Activated T-helper 1 cell treated with Interleukin-2 at 50 U/mL for 16 hours (primary cell): ENCODE measurements around the gene ROPN1L.
"Not testable (repeated sequence)": the region's sequence is repeated elsewhere in the genome, so short reads cannot be mapped to it uniquely, and the experiment has no call there.

Source experiments
- DNase-seq: peaks from one replicate; pipeline ENCODE4 v3.0.0-alpha.2; 2020; ENCODE audit warnings: low read depth

The ROPN1L gene

DNA sequence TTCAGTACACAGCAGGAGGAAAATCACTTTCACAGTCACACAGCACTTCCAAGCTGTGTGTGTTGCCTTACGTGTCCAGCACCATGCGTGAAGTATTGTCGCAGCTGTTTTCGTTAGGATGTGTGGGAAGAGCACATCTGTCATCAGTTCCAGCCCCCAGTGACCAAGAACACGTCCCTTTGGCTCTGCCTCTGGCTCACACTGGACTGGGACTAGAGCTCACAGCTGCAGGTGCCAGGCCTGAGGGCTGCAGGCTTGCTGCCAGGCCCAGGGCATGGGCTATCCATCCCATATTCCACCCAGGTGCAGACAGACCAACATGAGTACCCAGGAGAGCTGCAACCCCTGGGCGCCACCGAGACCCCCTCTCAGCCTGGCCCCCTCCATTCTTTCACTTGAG is 61.6 kb downstream of the ROPN1L start:
- no peak for DNase-seq

DNA sequence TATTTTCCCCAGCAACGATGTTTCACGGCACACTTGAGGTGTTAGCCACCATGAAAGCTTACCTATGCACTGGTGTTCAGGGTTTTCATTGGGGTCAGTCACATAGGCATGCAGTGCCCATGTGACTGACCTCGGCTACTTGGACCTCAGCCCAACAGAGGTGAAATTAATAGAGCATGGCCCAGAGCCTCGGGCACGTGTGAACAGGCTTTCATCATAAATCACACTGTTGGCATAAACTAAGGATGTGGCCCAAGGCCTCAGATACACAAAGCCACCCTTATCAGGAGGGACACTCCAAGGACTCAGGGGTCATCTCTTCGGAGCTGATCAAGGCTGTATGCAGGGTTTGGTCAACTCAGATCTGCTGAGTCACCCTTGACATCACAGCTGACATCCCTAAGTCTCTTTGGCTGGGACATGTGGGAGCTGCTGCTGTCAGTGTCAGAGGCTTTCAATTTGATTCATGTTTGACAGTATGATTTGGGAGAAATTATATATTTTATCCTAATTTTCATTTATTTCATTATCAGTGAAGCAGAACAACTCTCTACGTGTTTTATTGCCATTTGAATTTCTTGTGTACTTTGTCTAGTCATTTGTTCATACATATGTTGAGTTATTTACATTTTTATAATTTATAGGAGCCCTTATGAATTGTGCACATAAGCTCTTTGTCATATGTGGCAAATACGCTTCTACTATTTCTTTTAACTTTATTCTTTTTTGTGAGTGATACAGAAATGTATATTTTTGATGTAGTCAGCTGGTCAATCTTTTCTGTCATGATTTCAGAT is 62.5 kb downstream of the ROPN1L start:
- no peak for DNase-seq

- no peak for DNase-seq
These were observed 63.9 kb downstream of the ROPN1L start for GRCh38 chr5:10505517-10506095.

DNA sequence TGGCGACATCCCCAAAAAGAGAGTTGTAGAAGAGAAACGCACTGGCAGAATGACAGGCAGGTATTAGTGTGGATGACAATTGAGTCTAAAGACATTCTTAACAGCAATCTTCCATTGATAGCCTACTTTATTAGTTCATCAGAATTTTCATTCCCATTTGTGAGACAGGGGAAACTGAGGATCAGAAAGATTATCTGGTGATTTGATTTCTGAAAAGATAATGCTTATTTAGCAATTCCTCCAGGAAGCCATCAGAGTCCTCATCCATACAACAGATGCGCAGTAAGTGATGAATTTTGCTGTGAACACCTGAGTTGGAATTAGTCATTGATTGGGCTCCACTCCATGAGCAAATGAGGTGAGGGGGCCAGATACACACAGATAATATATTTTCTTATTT is 64.9 kb downstream of the ROPN1L start:
- DNase-seq: no peak

DNA sequence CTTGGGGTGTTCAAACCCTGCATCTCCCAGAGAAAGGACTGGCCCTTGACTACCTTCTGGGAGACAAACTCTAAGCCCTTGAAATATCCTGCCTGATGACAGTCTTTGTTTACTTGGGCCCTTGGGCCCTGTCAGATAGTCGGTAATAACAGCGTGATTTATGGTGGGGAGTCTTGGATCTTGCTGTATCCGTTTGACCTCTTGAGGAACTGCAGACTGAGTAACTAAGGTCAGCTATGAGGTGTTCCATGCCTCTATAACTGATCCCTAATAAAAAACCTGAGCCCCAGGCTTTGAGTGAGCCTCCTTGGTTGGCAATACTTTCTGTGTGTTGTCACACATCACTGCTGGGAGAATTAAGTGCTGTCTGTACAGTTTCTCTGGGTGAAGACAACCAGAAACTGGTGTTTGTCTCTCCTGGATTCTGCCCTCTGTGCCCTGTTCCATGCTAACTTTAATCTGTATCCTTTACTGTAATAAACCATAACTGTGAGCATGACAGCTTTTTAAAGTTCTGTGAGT is 66.0 kb downstream of the ROPN1L start:
- DNase-seq: no peak

DNA sequence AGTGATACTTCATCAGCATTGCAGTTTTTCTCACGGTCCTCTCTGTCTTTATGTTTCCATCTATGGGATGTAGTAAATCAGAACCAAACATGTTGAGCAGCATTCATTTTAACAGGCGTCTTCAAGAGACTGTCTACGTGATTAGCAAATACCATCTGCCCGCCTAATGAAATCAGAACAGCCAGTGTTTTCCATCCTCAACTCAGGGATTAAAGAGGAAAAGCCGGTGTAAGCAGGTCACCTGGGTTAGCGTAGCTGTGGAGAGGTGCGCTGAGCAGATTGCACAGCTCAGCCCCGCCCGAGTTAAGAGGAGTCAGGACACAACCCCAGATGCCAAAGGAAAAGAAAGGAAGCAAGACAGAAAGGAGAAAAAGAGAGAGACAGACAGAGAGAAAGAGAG is 67.9 kb downstream of the ROPN1L start:
- DNase-seq: no peak

DNA sequence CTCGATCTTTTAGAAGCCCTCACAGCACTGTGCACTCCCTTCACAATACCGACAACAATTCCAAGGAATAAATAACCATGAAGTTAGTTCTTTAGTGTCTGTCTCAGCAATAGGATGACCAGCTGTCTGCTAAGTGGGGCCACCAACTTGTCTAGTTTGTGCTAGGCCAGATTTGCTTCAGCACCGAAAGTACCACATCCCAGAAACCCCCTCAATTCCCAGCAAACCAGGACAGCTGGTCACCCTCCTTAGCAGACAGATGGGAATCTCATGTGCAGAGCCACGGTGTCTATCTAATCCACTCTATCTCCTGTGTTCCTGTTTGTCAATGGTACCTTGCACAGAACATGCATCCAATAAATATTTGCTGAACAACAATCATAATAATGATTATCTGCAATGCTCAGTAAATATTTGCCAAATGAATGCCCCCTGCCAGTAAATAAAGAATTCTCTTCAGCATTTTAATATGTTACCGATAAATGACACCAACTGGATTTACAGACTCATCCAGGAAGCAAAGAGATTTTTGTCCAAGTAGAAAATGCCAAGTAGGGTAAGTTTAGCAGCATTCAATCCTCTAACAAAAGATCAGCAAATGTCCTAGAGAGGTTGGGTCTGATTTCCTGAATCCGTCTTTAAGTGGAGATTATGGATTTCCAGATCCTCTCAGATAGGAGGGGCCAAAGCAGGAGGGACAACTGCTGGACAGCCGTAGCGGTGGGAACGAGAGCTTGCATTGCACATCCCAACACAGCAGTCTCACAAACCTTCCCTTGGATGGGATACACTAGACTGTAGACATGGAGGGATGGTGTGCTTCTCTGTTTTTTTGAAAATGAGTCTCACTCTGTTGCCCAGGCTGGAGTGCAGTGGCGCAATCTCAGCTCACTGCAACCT is 70.3 kb downstream of the ROPN1L start:
- no peak for DNase-seq

- no peak for DNase-seq
These were observed 72.1 kb downstream of the ROPN1L start for GRCh38 chr5:10513501-10514442.

GRCh38 chr5:10514572-10514971 is 72.9 kb downstream of the ROPN1L start:
- DNase-seq: not testable (repeated sequence)
